Memory B cell (primary cell): ENCODE measurements around the gene PPM1H.
A peak's percentile ranks its signal among the peaks of the same experiment; 100 is the strongest.

ENCODE experiments used
- ATAC-seq: fragments of 150-1000 bp; cut with Tn5 transposase; 2 replicates; pipeline ENCODE4 v1.10.0; 2021; ENCODE audit warnings: low read depth, mild to moderate bottlenecking, moderate library complexity
- DNase-seq, 2 donors: peaks; one replicate each; pipeline ENCODE4 v3.0.0; 2022; ENCODE audit warnings: low spot score in 2 of 2
- H3K27ac Mint-ChIP-seq: one replicate; pipeline ENCODE4 v1.8.0; 2022; ENCODE audit warnings: mild to moderate bottlenecking, moderate library complexity, mixed read lengths
- H3K27me3 Mint-ChIP-seq: one replicate; pipeline ENCODE4 v1.8.0; 2022; ENCODE audit warnings: mixed read lengths
- H3K36me3 Mint-ChIP-seq: one replicate; pipeline ENCODE4 v1.8.0; 2022; ENCODE audit warnings: mild to moderate bottlenecking, mixed read lengths
- H3K4me1 Mint-ChIP-seq: one replicate; pipeline ENCODE4 v1.8.0; 2022; ENCODE audit warnings: mixed read lengths
- H3K4me3 Mint-ChIP-seq: one replicate; pipeline ENCODE4 v1.8.0; 2022; ENCODE audit warnings: mild to moderate bottlenecking, moderate library complexity, mixed read lengths
- H3K9me3 Mint-ChIP-seq: one replicate; pipeline ENCODE4 v1.8.0; 2022; ENCODE audit warnings: mixed read lengths

PPM1H gene

DNA sequence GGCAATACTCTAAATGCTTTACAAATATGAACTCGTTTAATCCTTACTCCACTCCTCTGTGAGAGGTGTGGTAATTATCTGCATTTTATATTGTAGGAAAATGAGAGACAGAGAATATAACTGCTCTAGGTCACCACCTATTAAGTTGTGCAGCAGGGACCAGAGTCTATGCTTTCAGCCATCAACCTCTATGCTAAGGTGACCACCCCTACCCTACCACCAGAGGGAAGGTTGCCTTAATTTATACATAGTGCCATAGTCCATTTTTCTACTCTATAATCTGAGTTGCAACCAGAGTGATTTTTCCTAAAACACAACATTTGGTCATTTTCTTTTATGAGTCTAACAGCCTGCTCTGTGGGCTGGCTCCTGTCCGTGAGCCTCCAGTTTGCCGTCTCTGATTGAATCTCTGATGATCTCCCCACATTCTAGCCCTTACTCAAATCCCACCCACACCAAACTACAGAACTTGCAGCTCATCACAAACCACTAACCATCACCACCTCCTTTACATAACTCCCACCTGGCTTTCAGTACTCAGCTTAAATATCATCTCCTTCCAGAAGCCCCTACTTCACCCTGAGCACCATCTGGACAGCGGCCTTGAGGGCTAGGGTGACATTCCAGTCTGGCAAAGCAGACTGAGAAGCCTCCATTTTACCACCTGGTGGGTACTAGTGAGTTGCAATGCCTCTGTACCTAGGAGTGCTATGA is 126.6 kb downstream of the PPM1H start:
- ATAC-seq (no peak), DNase-seq (no peak)
- Mint-ChIP-seq H3K27ac (no peak overlapping the region), H3K4me3 (no peak overlapping the region), H3K36me3 (peaks cover 2% of the 10 kb centered on the region), H3K27me3 (peaks cover 2% of the 10 kb centered on the region), H3K4me1 (peaks cover 5% of the 10 kb centered on the region), H3K9me3 (peaks cover 3% of the 10 kb centered on the region)

- Mint-ChIP-seq H3K4me3 (no peak overlapping the region), H3K9me3 (peaks cover 3% of the 10 kb centered on the region), H3K36me3 (peaks cover 2% of the 10 kb centered on the region), H3K27ac (no peak overlapping the region), H3K27me3 (peaks cover 2% of the 10 kb centered on the region), H3K4me1 (no peaks in the 10 kb centered on the region)
- no peak for ATAC-seq
- DNase-seq: no peak
These were observed 128.1 kb downstream of the PPM1H start for GRCh38 chr12:62806893-62807292.

GRCh38 chr12:62806244-62806836 is 128.6 kb downstream of the PPM1H start:
- peaks cover 3% of the 10 kb centered on the region for H3K9me3 Mint-ChIP-seq
- no peak overlapping the region for H3K4me3 Mint-ChIP-seq
- no peak overlapping the region for H3K27ac Mint-ChIP-seq
- no peaks in the 10 kb centered on the region for H3K4me1 Mint-ChIP-seq
- H3K27me3 Mint-ChIP-seq: peaks cover 2% of the 10 kb centered on the region
- H3K36me3 Mint-ChIP-seq: peaks cover 2% of the 10 kb centered on the region
- DNase-seq (no peak), ATAC-seq (no peak)

DNA sequence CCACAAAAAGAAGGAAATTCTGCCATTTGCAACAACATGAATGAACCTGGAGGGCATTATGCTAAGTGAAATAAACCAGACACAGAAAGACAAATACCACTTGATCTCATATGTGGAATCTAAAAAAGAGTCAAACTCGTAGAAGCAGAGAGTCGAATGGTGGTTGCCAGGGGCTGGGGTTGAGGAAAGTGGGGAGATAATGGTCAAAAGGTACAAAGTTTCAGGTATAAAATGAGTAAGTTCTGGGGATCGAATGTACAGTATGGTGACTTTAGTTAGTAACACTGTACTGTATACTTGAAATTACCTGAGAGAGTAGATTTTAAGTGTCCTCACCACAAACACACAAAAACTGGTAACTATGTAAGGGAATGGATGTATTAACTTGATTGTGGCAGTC is 129.4 kb downstream of the PPM1H start:
- ATAC-seq: no peak
- DNase-seq: no peak
- Mint-ChIP-seq H3K4me1 (no peaks in the 10 kb centered on the region), H3K27me3 (peaks cover 2% of the 10 kb centered on the region), H3K9me3 (peaks cover 3% of the 10 kb centered on the region), H3K36me3 (peaks cover 2% of the 10 kb centered on the region), H3K27ac (no peak overlapping the region), H3K4me3 (no peak overlapping the region)

- Mint-ChIP-seq H3K27me3 (peaks cover 2% of the 10 kb centered on the region), H3K36me3 (peaks cover 2% of the 10 kb centered on the region), H3K9me3 (peaks cover 3% of the 10 kb centered on the region), H3K4me1 (no peaks in the 10 kb centered on the region), H3K4me3 (no peak overlapping the region), H3K27ac (no peak overlapping the region)
- ATAC-seq (no peak), DNase-seq (no peak)
These were observed 131.2 kb downstream of the PPM1H start for GRCh38 chr12:62803756-62804155.

- H3K9me3 Mint-ChIP-seq: peaks cover 3% of the 10 kb centered on the region
- ATAC-seq: no peak
- peaks cover 2% of the 10 kb centered on the region for H3K36me3 Mint-ChIP-seq
- no peak overlapping the region for H3K27ac Mint-ChIP-seq
- no peak overlapping the region for H3K4me3 Mint-ChIP-seq
- no peaks in the 10 kb centered on the region for H3K4me1 Mint-ChIP-seq
- no peak for DNase-seq
- peaks cover 2% of the 10 kb centered on the region for H3K27me3 Mint-ChIP-seq
These were observed 132.0 kb downstream of the PPM1H start for GRCh38 chr12:62802984-62803383.

GRCh38 chr12:62802321-62802720 is 132.6 kb downstream of the PPM1H start:
- ATAC-seq: no peak
- peaks cover 2% of the 10 kb centered on the region for H3K36me3 Mint-ChIP-seq
- no peak overlapping the region for H3K27ac Mint-ChIP-seq
- peaks cover 2% of the 10 kb centered on the region for H3K27me3 Mint-ChIP-seq
- H3K9me3 Mint-ChIP-seq: peaks cover 3% of the 10 kb centered on the region
- H3K4me3 Mint-ChIP-seq: no peak overlapping the region
- DNase-seq: no peak
- H3K4me1 Mint-ChIP-seq: no peaks in the 10 kb centered on the region

DNA sequence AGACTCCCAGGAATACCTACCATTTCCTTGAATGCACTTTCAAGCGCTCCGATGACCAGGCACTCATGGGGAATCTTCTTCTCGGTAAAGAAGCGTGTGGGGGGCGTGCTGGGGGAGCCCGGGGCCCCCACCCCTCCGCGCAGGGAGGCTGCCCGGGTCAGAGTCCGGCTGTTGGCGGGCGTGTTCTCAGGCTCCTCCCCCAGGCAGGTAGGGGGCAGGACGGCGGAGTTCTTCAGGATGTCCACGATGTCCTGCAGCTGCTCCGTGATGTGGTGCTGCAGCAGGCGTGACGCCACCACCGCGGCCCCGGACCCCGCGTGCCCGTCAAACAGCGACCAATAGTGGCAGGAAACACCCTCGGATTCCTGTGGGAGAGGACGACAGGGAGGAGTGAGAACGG is 133.2 kb downstream of the PPM1H start:
- no peak for DNase-seq
- peaks cover 1% of the 10 kb centered on the region for H3K27me3 Mint-ChIP-seq
- ATAC-seq: no peak
- H3K27ac Mint-ChIP-seq: no peak overlapping the region
- H3K4me1 Mint-ChIP-seq: no peaks in the 10 kb centered on the region
- peaks cover 2% of the 10 kb centered on the region for H3K36me3 Mint-ChIP-seq
- peaks cover 1% of the 10 kb centered on the region for H3K9me3 Mint-ChIP-seq
- no peak overlapping the region for H3K4me3 Mint-ChIP-seq

DNA sequence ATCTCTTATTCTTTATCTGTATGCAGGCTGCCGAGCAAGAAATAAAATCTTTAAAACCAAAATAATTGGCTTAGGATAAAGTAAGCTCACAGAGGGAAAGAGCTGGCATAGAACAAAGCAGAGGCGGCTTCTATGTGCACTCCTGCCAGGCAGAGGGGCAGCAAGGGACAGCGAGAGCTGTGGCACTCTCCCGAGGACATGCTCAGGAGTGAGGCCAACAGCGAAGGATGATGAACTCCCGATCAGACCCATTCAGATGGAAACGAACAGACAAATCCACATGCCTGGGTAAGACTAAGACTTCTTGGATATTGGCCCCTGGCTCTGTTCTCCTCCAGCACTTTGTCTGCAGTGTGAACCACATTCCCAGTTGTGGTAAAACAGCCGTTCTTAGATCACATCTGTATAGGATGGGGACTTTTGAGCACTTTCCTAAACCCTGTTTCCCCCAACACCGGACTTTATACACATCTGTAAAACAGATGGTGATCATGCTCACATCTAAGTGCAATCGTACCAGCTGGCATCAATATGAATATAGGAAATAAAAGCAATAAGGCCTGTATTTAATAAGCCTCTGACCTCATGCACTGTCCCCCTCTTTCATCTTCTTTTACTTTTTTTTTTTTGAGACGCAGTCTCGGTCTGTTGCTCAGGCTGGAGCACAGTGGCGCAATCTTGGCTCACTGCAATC is 134.1 kb downstream of the PPM1H start:
- no peaks in the 10 kb centered on the region for H3K36me3 Mint-ChIP-seq

DNA sequence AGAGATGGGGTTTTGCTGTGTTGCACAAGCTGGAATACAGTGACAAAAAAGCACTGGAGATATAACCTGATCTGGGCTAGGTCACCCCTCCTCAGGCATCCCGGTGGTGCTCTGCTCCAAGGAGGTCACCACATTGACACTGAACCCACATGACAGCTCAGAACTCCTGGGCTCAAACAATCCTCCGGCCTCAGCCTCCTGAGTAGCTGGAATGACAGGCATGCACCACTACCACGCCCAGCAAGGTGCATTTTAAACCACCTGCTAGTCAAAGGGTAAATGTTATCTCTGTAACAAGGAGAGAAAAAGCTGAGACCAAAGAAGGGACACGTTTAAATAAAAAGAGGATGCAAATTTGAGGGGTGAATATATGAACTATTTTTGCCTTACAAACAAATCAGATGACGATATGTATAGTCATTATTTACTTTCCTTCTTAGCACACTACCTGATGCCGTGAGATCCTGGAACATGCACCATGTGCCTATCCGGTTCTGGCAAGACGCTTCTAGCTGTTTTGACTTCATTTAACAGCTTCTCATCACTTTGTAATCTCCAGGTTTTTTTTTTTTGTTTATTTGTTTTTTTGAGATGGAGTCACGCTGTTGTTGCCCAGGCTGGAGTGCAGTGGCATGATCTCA is 135.1 kb downstream of the PPM1H start:
- Mint-ChIP-seq H3K4me3 (no peak overlapping the region), H3K9me3 (no peaks in the 10 kb centered on the region), H3K27ac (no peak overlapping the region), H3K4me1 (no peaks in the 10 kb centered on the region), H3K27me3 (no peaks in the 10 kb centered on the region), H3K36me3 (no peaks in the 10 kb centered on the region)
- ATAC-seq (no peak), DNase-seq (no peak)

More for the DNA sequence above, 134.1 kb downstream of the PPM1H start:
- no peak for DNase-seq
- no peak overlapping the region for H3K27ac Mint-ChIP-seq
- H3K4me1 Mint-ChIP-seq: no peaks in the 10 kb centered on the region
- H3K4me3 Mint-ChIP-seq: no peak overlapping the region
- no peaks in the 10 kb centered on the region for H3K27me3 Mint-ChIP-seq
- H3K9me3 Mint-ChIP-seq: no peaks in the 10 kb centered on the region
- ATAC-seq: no peak

DNA sequence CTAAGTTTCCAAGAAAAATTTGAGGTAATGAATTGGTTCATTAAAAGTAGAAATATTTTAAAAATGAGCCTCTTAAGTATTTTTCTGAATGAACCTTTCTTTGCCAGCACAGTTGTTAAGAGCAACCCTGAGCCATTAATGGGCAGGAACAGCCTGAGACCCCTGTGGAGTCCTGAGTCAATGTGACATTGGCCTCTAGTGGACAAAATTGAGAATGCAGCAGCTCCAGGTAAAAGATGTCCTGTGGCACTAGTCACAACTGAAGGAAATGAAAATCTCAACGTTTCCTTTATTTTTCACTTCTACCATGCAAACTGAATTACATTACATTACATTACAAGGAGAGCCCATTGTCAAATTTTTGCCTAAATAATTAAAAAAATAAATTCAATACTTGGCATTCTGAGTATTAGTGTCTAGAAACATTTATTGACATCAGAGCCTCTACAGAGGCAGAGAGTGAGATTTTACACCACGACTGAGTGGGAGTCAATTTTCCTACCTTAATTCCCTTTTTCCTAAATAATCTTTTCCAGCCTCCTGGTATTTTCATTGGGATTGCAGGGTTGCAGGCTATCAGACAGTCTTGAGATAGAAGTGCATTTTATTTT is 135.7 kb downstream of the PPM1H start:
- ATAC-seq (peak; percentile 83), DNase-seq (peak; percentile 52 to 62)
- Mint-ChIP-seq H3K4me3 (no peak overlapping the region), H3K4me1 (no peaks in the 10 kb centered on the region), H3K9me3 (no peaks in the 10 kb centered on the region), H3K36me3 (no peaks in the 10 kb centered on the region), H3K27ac (no peak overlapping the region), H3K27me3 (no peaks in the 10 kb centered on the region)

DNA sequence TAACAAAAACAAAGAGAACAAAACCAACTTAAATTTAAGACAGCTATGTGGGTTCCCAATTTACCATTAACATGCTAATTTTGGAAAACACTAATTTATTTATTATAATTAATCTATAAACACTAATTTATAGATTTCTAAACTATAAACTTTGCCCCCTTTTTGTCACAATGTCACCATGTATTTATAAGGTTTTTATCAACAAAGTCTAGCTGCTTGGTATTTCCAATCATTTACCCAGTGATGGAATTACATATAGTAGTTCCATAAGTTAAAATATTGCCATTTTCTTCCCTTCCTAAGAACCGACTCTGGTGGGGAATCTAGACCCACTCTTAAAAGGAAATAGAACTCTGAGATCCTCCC is 140.7 kb downstream of the PPM1H start:
- ATAC-seq (no peak), DNase-seq (no peak)
- peaks cover 4% of the 10 kb centered on the region for H3K27me3 Mint-ChIP-seq
- no peaks in the 10 kb centered on the region for H3K9me3 Mint-ChIP-seq
- H3K36me3 Mint-ChIP-seq: no peaks in the 10 kb centered on the region
- H3K4me3 Mint-ChIP-seq: no peak overlapping the region
- H3K27ac Mint-ChIP-seq: no peak overlapping the region
- H3K4me1 Mint-ChIP-seq: no peaks in the 10 kb centered on the region

GRCh38 chr12:62793256-62794217 is 141.4 kb downstream of the PPM1H start:
- H3K27ac Mint-ChIP-seq: no peak overlapping the region
- H3K4me1 Mint-ChIP-seq: no peaks in the 10 kb centered on the region
- ATAC-seq: peak; percentile 34
- no peak overlapping the region for H3K4me3 Mint-ChIP-seq
- peak; percentile 75 to 81 for DNase-seq
- H3K9me3 Mint-ChIP-seq: no peaks in the 10 kb centered on the region
- H3K27me3 Mint-ChIP-seq: peaks cover 4% of the 10 kb centered on the region
- no peaks in the 10 kb centered on the region for H3K36me3 Mint-ChIP-seq
